Urothelium cell line (cell line): ENCODE results near the gene C2orf72.
"Not testable (repeated sequence)": the region's sequence is repeated elsewhere in the genome, so short reads cannot be mapped to it uniquely, and the experiment has no call there.

Source experiments
- DNase-seq: peaks from one replicate; pipeline ENCODE4 v3.0.0; 2011; ENCODE audit warnings: low spot score, mixed read lengths
- FAIRE-seq: peaks from 2 replicates; lab custom pipeline; 2011; peaks lifted over from hg19 to GRCh38; lab: Jason Lieb, UNC

The C2orf72 gene

GRCh38 chr2:231037202-231037730 lies at the start of gene C2orf72:
Gene C2orf72 (plus strand): TSS chr2:231037523. CDS start chr2:231037566, 43 bp downstream.
- FAIRE-seq, result no peak
- DNase-seq, result peak; percentile 70

GRCh38 chr2:230989731-230990130 lies 47.6 kb upstream of the C2orf72 start:
- DNase-seq (no peak), FAIRE-seq (no peak)

- no peak for FAIRE-seq
- no peak for DNase-seq
Observed at GRCh38 chr2:230990131-230990898, 47.0 kb upstream of the C2orf72 start.

- no peak for DNase-seq
- no peak for FAIRE-seq
Observed at GRCh38 chr2:230990899-230991150, 46.5 kb upstream of the C2orf72 start.

GRCh38 chr2:230991598-230991997 lies 45.7 kb upstream of the C2orf72 start:
- FAIRE-seq (no peak), DNase-seq (no peak)

- no peak for FAIRE-seq
- no peak for DNase-seq
Observed at GRCh38 chr2:230995821-230996220, 41.5 kb upstream of the C2orf72 start, which contains the start of gene SPATA3. Gene SPATA3 (plus strand): TSS chr2:230996121. CDS start chr2:230996234, 113 bp downstream.

- FAIRE-seq (no peak), DNase-seq (no peak)
Observed at GRCh38 chr2:230996661-230997060, 40.7 kb upstream of the C2orf72 start.

GRCh38 chr2:230998882-230999281 lies 38.4 kb upstream of the C2orf72 start:
- DNase-seq, result no peak
- FAIRE-seq, result no peak

- DNase-seq, result no peak
Observed at GRCh38 chr2:230999477-230999876, 37.8 kb upstream of the C2orf72 start.

GRCh38 chr2:231000211-231000904 lies 37.0 kb upstream of the C2orf72 start:
- no peak for FAIRE-seq

More at GRCh38 chr2:230999477-230999876, 37.8 kb upstream of the C2orf72 start:
- no peak for FAIRE-seq

GRCh38 chr2:231001036-231001435 lies 36.3 kb upstream of the C2orf72 start:
- DNase-seq (no peak), FAIRE-seq (no peak)

More at GRCh38 chr2:231000211-231000904, 37.0 kb upstream of the C2orf72 start:
- no peak for DNase-seq

- DNase-seq (no peak), FAIRE-seq (no peak)
Observed at GRCh38 chr2:231001921-231002320, 35.4 kb upstream of the C2orf72 start.

- DNase-seq, result no peak
- no peak for FAIRE-seq
Observed at GRCh38 chr2:231002641-231003040, 34.7 kb upstream of the C2orf72 start.

- no peak for DNase-seq
Observed at GRCh38 chr2:231003186-231003585, 34.1 kb upstream of the C2orf72 start.

GRCh38 chr2:231004930-231005329 lies 32.4 kb upstream of the C2orf72 start:
- not testable (repeated sequence) for DNase-seq, FAIRE-seq

More at GRCh38 chr2:231003186-231003585, 34.1 kb upstream of the C2orf72 start:
- FAIRE-seq, result no peak

GRCh38 chr2:231007286-231008098 lies 29.8 kb upstream of the C2orf72 start:
- DNase-seq (no peak), FAIRE-seq (no peak)

GRCh38 chr2:231008131-231008530 lies 29.2 kb upstream of the C2orf72 start:
- DNase-seq (no peak), FAIRE-seq (no peak)

- DNase-seq (no peak), FAIRE-seq (no peak)
Observed at GRCh38 chr2:231009236-231009919, 27.9 kb upstream of the C2orf72 start.

- no peak for DNase-seq
- no peak for FAIRE-seq
Observed at GRCh38 chr2:231010201-231010730, 27.1 kb upstream of the C2orf72 start.

- FAIRE-seq (no peak), DNase-seq (no peak)
Observed at GRCh38 chr2:231011526-231011925, 25.8 kb upstream of the C2orf72 start.
